ENCODE measurements around the gene ZNF30. TPM values are rescaled to one million over a fixed set of nuclear protein-coding genes. Genes with fewer than 3 reads are reported as not detected.
"Not testable (repeated sequence)": the region's sequence is repeated elsewhere in the genome, so short reads cannot be mapped to it uniquely, and the experiment has no call there.

ZNF30 gene
- total RNA-seq = 2.3 TPM

- Histone ChIP-seq H3K4me3 (ENCODE audit: low read length) (peak within 1 kb of the TSS; percentile 40), H3K27me3 (ENCODE audit: insufficient read depth, low read length) (no peaks in the 10 kb centered on the region), H3K4me1 (ENCODE audit: insufficient read depth, low read length) (peaks cover 9% of the 10 kb centered on the region), H3K9me3 (ENCODE audit: low read depth, low read length) (no peaks in the 10 kb centered on the region)
Measured at GRCh38 chr19:34926685-34927375, at the start of gene ZNF30. TSS of gene ZNF30 (plus strand) at chr19:34926903. CDS start at chr19:34929948, 3,045 bp downstream.

DNA sequence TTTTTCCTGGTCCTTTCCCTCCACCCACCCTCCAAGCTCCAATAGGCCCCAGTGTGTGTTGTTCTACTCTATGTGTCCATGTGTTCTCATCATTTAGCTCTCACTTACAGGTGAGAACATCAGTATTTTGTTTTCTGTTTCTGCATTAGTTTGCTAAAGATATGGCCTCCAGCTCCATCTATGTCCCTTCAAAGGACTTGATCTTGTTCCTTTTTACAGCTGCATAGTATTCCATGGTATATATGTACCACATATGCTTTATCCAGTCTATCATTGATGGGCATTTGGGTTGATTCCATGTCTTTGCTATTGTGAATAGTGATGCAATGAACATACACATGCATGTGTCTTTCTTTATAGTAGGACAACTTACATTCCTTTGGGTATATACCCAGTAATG lies 47.1 kb upstream of the ZNF30 start:
- H3K9me3 ChIP-seq (ENCODE audit: low read depth, low read length) = peaks cover 6% of the 10 kb centered on the region

GRCh38 chr19:34880034-34880433 lies 46.7 kb upstream of the ZNF30 start:
- Histone ChIP-seq H3K27me3 (ENCODE audit: insufficient read depth, low read length) (no peaks in the 10 kb centered on the region), H3K4me1 (ENCODE audit: insufficient read depth, low read length) (no peaks in the 10 kb centered on the region), H3K4me3 (ENCODE audit: low read length) (no peak overlapping the region), H3K9me3 (ENCODE audit: low read depth, low read length) (peaks cover 10% of the 10 kb centered on the region)

More for the DNA sequence above, 47.1 kb upstream of the ZNF30 start:
- H3K4me3 ChIP-seq (ENCODE audit: low read length) = no peak overlapping the region
- H3K4me1 ChIP-seq (ENCODE audit: insufficient read depth, low read length) = no peaks in the 10 kb centered on the region
- H3K27me3 ChIP-seq (ENCODE audit: insufficient read depth, low read length) = no peaks in the 10 kb centered on the region

DNA sequence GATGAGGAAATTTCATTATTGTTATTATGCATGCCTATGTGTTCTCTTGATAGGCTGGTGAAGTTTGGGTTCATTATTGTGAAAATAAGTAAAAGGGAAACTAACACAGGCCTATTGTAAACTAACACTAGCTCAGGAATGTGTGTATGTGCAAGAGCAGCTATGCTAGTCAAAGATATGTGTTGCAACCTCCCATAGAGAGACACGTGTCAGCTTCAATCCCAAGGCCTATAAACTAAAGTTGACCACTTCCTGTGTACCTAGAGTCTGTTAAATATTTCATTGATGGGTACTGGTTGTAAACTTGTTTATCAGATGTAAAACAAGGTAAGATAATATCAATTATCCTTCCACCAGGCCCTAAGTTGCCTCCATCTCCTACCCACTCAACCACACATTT lies 44.7 kb upstream of the ZNF30 start:
- Histone ChIP-seq H3K4me3 (ENCODE audit: low read length) (no peak overlapping the region), H3K9me3 (ENCODE audit: low read depth, low read length) (peaks cover 20% of the 10 kb centered on the region), H3K4me1 (ENCODE audit: insufficient read depth, low read length) (no peaks in the 10 kb centered on the region), H3K27me3 (ENCODE audit: insufficient read depth, low read length) (no peaks in the 10 kb centered on the region)

DNA sequence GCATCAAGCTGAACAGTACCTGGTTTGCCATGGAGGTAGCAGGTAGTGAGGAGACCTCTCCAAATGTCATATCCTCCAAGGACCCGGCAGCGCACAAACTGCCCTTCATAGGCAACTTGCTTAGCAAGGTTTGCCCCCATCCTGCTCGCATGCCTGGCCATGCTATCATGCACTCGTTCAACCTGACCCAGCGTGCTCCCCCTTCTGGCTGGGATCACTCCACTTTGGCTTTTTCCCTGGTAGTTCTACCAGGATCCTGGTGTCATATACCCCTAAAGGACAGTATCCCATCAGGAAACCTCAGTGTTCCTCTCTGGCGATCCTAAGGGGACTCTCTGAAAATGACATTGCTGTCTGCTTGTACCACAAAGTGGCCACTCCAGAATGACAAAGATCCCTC lies 38.6 kb upstream of the ZNF30 start:
- Histone ChIP-seq H3K9me3 (ENCODE audit: low read depth, low read length) (peaks cover 20% of the 10 kb centered on the region), H3K4me3 (ENCODE audit: low read length) (no peak overlapping the region), H3K27me3 (ENCODE audit: insufficient read depth, low read length) (no peaks in the 10 kb centered on the region), H3K4me1 (ENCODE audit: insufficient read depth, low read length) (no peaks in the 10 kb centered on the region)

- no peaks in the 10 kb centered on the region for H3K9me3 ChIP-seq (ENCODE audit: low read depth, low read length)
- H3K27me3 ChIP-seq (ENCODE audit: insufficient read depth, low read length) = peaks cover 21% of the 10 kb centered on the region
- no peaks in the 10 kb centered on the region for H3K4me1 ChIP-seq (ENCODE audit: insufficient read depth, low read length)
- no peak overlapping the region for H3K4me3 ChIP-seq (ENCODE audit: low read length)
Measured at GRCh38 chr19:34900245-34900644, 26.5 kb upstream of the ZNF30 start.

GRCh38 chr19:34904664-34905527 lies 21.8 kb upstream of the ZNF30 start:
- no peaks in the 10 kb centered on the region for H3K9me3 ChIP-seq (ENCODE audit: low read depth, low read length)
- H3K27me3 ChIP-seq (ENCODE audit: insufficient read depth, low read length) = peaks cover 33% of the 10 kb centered on the region
- no peak overlapping the region for H3K4me3 ChIP-seq (ENCODE audit: low read length)
- no peaks in the 10 kb centered on the region for H3K4me1 ChIP-seq (ENCODE audit: insufficient read depth, low read length)

DNA sequence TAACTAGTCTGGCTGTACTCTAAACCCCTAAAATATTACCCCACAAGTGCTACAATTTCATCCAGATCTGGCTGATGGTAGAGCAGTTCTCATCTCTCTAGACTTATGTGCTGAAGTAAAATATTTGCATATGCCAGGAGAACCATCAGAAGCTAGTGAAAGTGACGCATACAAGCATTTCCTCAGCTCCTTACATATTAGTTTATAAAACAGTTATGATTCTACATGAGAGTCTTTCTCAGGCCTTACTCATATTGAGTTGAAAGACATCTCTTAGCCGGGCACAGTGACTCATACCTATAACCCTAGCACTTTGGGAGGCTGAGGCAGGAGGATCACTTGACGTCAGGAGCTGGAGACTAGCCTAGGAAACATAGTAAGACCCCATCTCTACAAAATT lies 15.9 kb upstream of the ZNF30 start:
- Histone ChIP-seq H3K4me1 (ENCODE audit: insufficient read depth, low read length) (no peaks in the 10 kb centered on the region), H3K9me3 (ENCODE audit: low read depth, low read length) (no peaks in the 10 kb centered on the region), H3K4me3 (ENCODE audit: low read length) (no peak overlapping the region), H3K27me3 (ENCODE audit: insufficient read depth, low read length) (peaks cover 7% of the 10 kb centered on the region)

GRCh38 chr19:34917144-34917543 lies 9.6 kb upstream of the ZNF30 start:
- not testable (repeated sequence) for H3K4me1 ChIP-seq (ENCODE audit: insufficient read depth, low read length); H3K9me3 ChIP-seq (ENCODE audit: low read depth, low read length); H3K27me3 ChIP-seq (ENCODE audit: insufficient read depth, low read length); H3K4me3 ChIP-seq (ENCODE audit: low read length)

DNA sequence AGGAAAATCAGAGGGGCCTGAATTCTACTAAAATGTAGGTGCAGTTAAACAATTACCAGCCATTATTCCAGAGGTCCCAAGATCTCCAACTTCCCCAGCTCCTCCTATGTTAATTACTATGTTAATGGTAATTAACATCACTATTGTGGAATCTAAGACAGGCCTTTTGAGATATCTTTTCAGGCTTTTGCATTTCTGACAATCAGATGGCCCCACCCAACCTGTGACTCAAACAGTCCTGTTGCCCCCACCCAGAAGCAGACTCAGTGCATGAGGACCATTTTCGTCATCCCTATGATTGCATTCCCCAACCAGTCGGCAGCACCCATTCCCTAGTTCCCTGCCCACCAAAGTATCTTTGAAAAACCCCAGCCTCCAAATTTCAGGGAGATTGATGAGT lies 8.5 kb upstream of the ZNF30 start:
- no peak overlapping the region for H3K4me3 ChIP-seq (ENCODE audit: low read length)
- peaks cover 5% of the 10 kb centered on the region for H3K9me3 ChIP-seq (ENCODE audit: low read depth, low read length)
- H3K4me1 ChIP-seq (ENCODE audit: insufficient read depth, low read length) = no peaks in the 10 kb centered on the region
- no peaks in the 10 kb centered on the region for H3K27me3 ChIP-seq (ENCODE audit: insufficient read depth, low read length)

- H3K4me3 ChIP-seq (ENCODE audit: low read length); H3K27me3 ChIP-seq (ENCODE audit: insufficient read depth, low read length); H3K9me3 ChIP-seq (ENCODE audit: low read depth, low read length); H3K4me1 ChIP-seq (ENCODE audit: insufficient read depth, low read length): not testable (repeated sequence)
Measured at GRCh38 chr19:34920090-34920786, 6.5 kb upstream of the ZNF30 start.

- Histone ChIP-seq H3K9me3 (ENCODE audit: low read depth, low read length) (no peaks in the 10 kb centered on the region), H3K4me1 (ENCODE audit: insufficient read depth, low read length) (peaks cover 9% of the 10 kb centered on the region), H3K4me3 (ENCODE audit: low read length) (no peak overlapping the region), H3K27me3 (ENCODE audit: insufficient read depth, low read length) (no peaks in the 10 kb centered on the region)
Measured at GRCh38 chr19:34925278-34925855, 1.3 kb upstream of the ZNF30 start.

DNA sequence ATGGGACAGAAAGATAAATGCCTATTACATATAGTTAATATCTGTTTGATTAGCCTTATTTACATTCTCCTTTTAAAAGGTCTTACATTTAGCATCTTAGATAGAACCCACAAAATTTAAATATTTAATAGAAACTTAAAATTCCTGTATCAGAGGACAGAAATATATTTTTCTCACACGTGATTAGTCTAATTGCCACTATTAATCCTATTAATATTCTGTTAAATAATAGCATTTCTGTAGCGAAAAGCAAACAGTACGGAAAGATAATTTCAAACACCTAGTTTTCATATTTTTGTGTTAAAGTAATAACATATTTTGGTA lies 380 bp upstream of the ZNF30 start:
- Histone ChIP-seq H3K9me3 (ENCODE audit: low read depth, low read length) (no peaks in the 10 kb centered on the region), H3K27me3 (ENCODE audit: insufficient read depth, low read length) (no peaks in the 10 kb centered on the region), H3K4me3 (ENCODE audit: low read length) (no peak overlapping the region), H3K4me1 (ENCODE audit: insufficient read depth, low read length) (peaks cover 9% of the 10 kb centered on the region)

GRCh38 chr19:34932494-34932893 lies 5.8 kb downstream of the ZNF30 start:
- Histone ChIP-seq H3K9me3 (ENCODE audit: low read depth, low read length) (no peaks in the 10 kb centered on the region), H3K4me1 (ENCODE audit: insufficient read depth, low read length) (peaks cover 4% of the 10 kb centered on the region), H3K27me3 (ENCODE audit: insufficient read depth, low read length) (no peaks in the 10 kb centered on the region), H3K4me3 (ENCODE audit: low read length) (no peak overlapping the region)

GRCh38 chr19:34936184-34936583 lies 9.5 kb downstream of the ZNF30 start:
- no peak overlapping the region for H3K4me3 ChIP-seq (ENCODE audit: low read length)
- no peaks in the 10 kb centered on the region for H3K27me3 ChIP-seq (ENCODE audit: insufficient read depth, low read length)
- no peaks in the 10 kb centered on the region for H3K4me1 ChIP-seq (ENCODE audit: insufficient read depth, low read length)
- no peaks in the 10 kb centered on the region for H3K9me3 ChIP-seq (ENCODE audit: low read depth, low read length)

Data from mononuclear cell (primary cell).